Caco-2 (cell line): Measurements from ENCODE around the gene PTPN12. TPM values are rescaled to one million over a fixed set of nuclear protein-coding genes. Genes with fewer than 3 reads are reported as not detected.
A peak's percentile ranks its signal among the peaks of the same experiment; 100 is the strongest.

Source experiments
- BruUV-seq: library from RNA; stranded (reverse); fragments of 400-500 nt; replicated peaks from 2 replicates; lab custom pipeline; 2021; lab: Mats Ljungman, UMichigan
- CTCF ChIA-PET: fragments of 300-600 bp; sonication (Branson Sonifier 250); formaldehyde crosslinking; loops from one replicate; lab custom pipeline; 2022; ENCODE audit warnings: antibody characterized with exemption; lab: Charles Lee
- POLR2A ChIA-PET: fragments of 300-600 bp; sonication (Branson Sonifier 250); formaldehyde crosslinking; loops from one replicate; lab custom pipeline; 2022; ENCODE audit warnings: antibody characterized with exemption; lab: Charles Lee
- DNase-seq, 2 experiments: peaks; one replicate each; pipeline versions ENCODE4 v3.0.0 to v3.0.0-alpha.2; 2020 to 2022
- H3K27me3 ChIP-seq: replicated peaks from 2 replicates; pipeline ENCODE4 v1.6.0; 2011; ENCODE audit warnings: low read length; ENCODE audit not compliant: control insufficient read depth, insufficient read depth
- H3K36me3 ChIP-seq: 2 replicates; pipeline ENCODE4 v1.5.1; 2011; ENCODE audit warnings: low read length; ENCODE audit not compliant: control insufficient read depth, insufficient read depth
- H3K4me1 ChIP-seq: fragments of 250-450 bp; sonication (Bioruptor Pico); 2 replicates; pipeline ENCODE4 v1.5.1; 2020; ENCODE audit warnings: mild to moderate bottlenecking
- H3K4me3 ChIP-seq: 2 replicates; pipeline ENCODE4 v1.5.1; 2011; ENCODE audit warnings: low read depth, mild to moderate bottlenecking, control low read depth, low read length
- H3K9me3 ChIP-seq: fragments of 250-450 bp; sonication (Bioruptor Pico); 2 replicates; pipeline ENCODE4 v1.5.1; 2020; ENCODE audit warnings: mild to moderate bottlenecking, moderate library complexity
- H3K27ac Mint-ChIP-seq: one replicate; pipeline ENCODE4 v1.8.0; 2022; ENCODE audit warnings: mixed read lengths; ENCODE audit not compliant: unreplicated experiment
- H3K27me3 Mint-ChIP-seq: one replicate; pipeline ENCODE4 v1.8.0; 2022; ENCODE audit warnings: mixed read lengths; ENCODE audit not compliant: insufficient read depth, unreplicated experiment
- H3K36me3 Mint-ChIP-seq: one replicate; pipeline ENCODE4 v1.8.0; 2022; ENCODE audit warnings: mild to moderate bottlenecking, mixed read lengths; ENCODE audit not compliant: insufficient read depth, unreplicated experiment
- H3K4me1 Mint-ChIP-seq: one replicate; pipeline ENCODE4 v1.8.0; 2022; ENCODE audit warnings: low read depth, mixed read lengths; ENCODE audit not compliant: unreplicated experiment
- H3K4me3 Mint-ChIP-seq: one replicate; pipeline ENCODE4 v1.8.0; 2022; ENCODE audit warnings: mild to moderate bottlenecking, moderate library complexity, mixed read lengths; ENCODE audit not compliant: unreplicated experiment
- H3K9me3 Mint-ChIP-seq: one replicate; pipeline ENCODE4 v1.8.0; 2022; ENCODE audit warnings: mixed read lengths; ENCODE audit not compliant: unreplicated experiment
- intact Hi-C: fragments of 100-400 bp; cut with micrococcal nuclease; formaldehyde crosslinking; loops from one replicate; pipeline ENCODE4 v1.10.0; 2022; ENCODE audit not compliant: unreplicated experiment
- total RNA-seq: library from RNA; stranded (reverse); gene quantifications from 2 replicates; pipeline ENCODE4 v1.2.3, GENCODE V29; 2022
- TF ChIP-seq, protein P1 (sequence below), 2 experiments: fragments of 200-600 bp in 1 of 2; IDR thresholded peaks; 1 replicate in 1 of 2; 2 replicates in 1 of 2; pipeline versions ENCODE4 v1.5.1 to v1.8.0; 2011 to 2022; ENCODE audit warnings: antibody characterized with exemption in 1 of 2, control low read depth in 1 of 2, inconsistent platforms in 1 of 2, low read depth in 1 of 2, low read length in 1 of 2, mild to moderate bottlenecking in 1 of 2, moderate library complexity in 1 of 2; ENCODE audit not compliant: insufficient read depth in 1 of 2, severe bottlenecking in 1 of 2, unreplicated experiment in 1 of 2

Gene PTPN12
- total RNA-seq, 1 experiment from 2014 or later: 67.1 TPM

DNA sequence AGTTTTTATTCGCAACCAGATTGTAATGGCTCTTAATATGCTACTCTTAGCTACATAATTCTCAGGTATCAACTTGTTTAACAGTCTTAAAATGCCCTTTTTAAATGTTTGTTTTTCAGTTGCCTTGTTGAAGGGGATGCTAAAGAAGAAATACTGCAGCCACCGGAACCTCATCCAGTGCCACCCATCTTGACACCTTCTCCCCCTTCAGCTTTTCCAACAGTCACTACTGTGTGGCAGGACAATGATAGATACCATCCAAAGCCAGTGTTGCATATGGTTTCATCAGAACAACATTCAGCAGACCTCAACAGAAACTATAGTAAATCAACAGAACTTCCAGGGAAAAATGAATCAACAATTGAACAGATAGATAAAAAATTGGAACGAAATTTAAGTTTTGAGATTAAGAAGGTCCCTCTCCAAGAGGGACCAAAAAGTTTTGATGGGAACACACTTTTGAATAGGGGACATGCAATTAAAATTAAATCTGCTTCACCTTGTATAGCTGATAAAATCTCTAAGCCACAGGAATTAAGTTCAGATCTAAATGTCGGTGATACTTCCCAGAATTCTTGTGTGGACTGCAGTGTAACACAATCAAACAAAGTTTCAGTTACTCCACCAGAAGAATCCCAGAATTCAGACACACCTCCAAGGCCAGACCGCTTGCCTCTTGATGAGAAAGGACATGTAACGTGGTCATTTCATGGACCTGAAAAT is 89.7 kb downstream of the PTPN12 start:
- CTCF ChIA-PET: no interaction called here
- no peak for DNase-seq
- Mint-ChIP-seq H3K9me3 (no peaks in the 10 kb centered on the region), H3K27ac (peak overlapping the region; percentile 40), H3K4me3 (no peak overlapping the region), H3K4me1 (no peaks in the 10 kb centered on the region), H3K36me3 (peaks cover 66% of the 10 kb centered on the region), H3K27me3 (no peaks in the 10 kb centered on the region)
- Histone ChIP-seq H3K27me3 (no peaks in the 10 kb centered on the region), H3K36me3 (peaks cover 1% of the 10 kb centered on the region), H3K9me3 (no peaks in the 10 kb centered on the region), H3K4me3 (no peak overlapping the region), H3K4me1 (peaks cover 15% of the 10 kb centered on the region; the same call in 1 of the 2 replicates)
- TF ChIP-seq, protein P1, sequence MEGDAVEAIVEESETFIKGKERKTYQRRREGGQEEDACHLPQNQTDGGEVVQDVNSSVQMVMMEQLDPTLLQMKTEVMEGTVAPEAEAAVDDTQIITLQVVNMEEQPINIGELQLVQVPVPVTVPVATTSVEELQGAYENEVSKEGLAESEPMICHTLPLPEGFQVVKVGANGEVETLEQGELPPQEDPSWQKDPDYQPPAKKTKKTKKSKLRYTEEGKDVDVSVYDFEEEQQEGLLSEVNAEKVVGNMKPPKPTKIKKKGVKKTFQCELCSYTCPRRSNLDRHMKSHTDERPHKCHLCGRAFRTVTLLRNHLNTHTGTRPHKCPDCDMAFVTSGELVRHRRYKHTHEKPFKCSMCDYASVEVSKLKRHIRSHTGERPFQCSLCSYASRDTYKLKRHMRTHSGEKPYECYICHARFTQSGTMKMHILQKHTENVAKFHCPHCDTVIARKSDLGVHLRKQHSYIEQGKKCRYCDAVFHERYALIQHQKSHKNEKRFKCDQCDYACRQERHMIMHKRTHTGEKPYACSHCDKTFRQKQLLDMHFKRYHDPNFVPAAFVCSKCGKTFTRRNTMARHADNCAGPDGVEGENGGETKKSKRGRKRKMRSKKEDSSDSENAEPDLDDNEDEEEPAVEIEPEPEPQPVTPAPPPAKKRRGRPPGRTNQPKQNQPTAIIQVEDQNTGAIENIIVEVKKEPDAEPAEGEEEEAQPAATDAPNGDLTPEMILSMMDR (IDR thresholded peaks at IDR 0.05; ENCODE audit: insufficient read depth in 1 of 2, low read depth in 1 of 2, low read length in 1 of 2, severe bottlenecking in 1 of 2, unreplicated experiment in 1 of 2): no peak
- POLR2A ChIA-PET: no interaction called here
- TSS peak; percentile 86 for BruUV-seq
- intact Hi-C loops: no loop called here

- Mint-ChIP-seq H3K36me3 (peaks cover 60% of the 10 kb centered on the region), H3K27me3 (no peaks in the 10 kb centered on the region), H3K4me3 (no peak overlapping the region), H3K27ac (peak overlapping the region; percentile 40), H3K4me1 (no peaks in the 10 kb centered on the region), H3K9me3 (no peaks in the 10 kb centered on the region)
- no peaks in the 10 kb centered on the region for H3K27me3 ChIP-seq
- BruUV-seq: no TSS peak
- intact Hi-C loops: no loop called here
- ChIA-PET POLR2A (no interaction called here), CTCF (no interaction called here)
- peaks cover 1% of the 10 kb centered on the region for H3K36me3 ChIP-seq
- no peak for DNase-seq
- no peak overlapping the region for H3K4me3 ChIP-seq
- TF ChIP-seq, protein P1 (IDR thresholded peaks at IDR 0.05; ENCODE audit: insufficient read depth in 1 of 2, low read depth in 1 of 2, low read length in 1 of 2, severe bottlenecking in 1 of 2, unreplicated experiment in 1 of 2): no peak
- H3K9me3 ChIP-seq: no peaks in the 10 kb centered on the region
- H3K4me1 ChIP-seq: peaks cover 15% of the 10 kb centered on the region; the same call in 1 of the 2 replicates
These were observed 90.2 kb downstream of the PTPN12 start for GRCh38 chr7:77627309-77627676.

DNA sequence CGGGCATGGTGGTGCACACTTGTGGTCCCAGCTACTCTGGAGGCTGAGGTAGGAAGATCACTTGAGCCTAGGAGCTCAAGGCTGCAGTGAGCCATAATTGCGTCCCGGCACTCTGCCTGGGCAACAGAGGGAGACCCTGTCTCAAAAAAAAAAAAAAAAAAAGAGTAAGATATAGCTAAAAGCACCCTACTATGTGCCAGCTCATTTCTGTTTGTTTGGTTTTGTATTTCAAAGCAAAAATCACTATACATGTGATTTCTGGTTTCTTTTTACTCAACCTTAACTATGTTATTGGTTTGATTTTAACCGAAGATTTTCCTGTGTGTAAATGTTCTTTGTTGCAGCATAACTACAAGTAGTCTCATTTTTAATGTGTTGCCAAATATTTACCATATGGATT is 92.7 kb downstream of the PTPN12 start:
- Mint-ChIP-seq H3K9me3 (no peaks in the 10 kb centered on the region), H3K36me3 (peaks cover 58% of the 10 kb centered on the region), H3K4me3 (no peak overlapping the region), H3K27ac (no peak overlapping the region), H3K27me3 (no peaks in the 10 kb centered on the region), H3K4me1 (no peaks in the 10 kb centered on the region)
- no TSS peak for BruUV-seq
- Histone ChIP-seq H3K27me3 (no peaks in the 10 kb centered on the region), H3K4me1 (peaks cover 15% of the 10 kb centered on the region; the same call in 1 of the 2 replicates), H3K36me3 (peaks cover 1% of the 10 kb centered on the region), H3K4me3 (no peak overlapping the region), H3K9me3 (no peaks in the 10 kb centered on the region)
- no peak for DNase-seq
- intact Hi-C loops: no loop called here
- CTCF ChIA-PET: no interaction called here
- POLR2A ChIA-PET: no interaction called here
- TF ChIP-seq, protein P1 (IDR thresholded peaks at IDR 0.05; ENCODE audit: insufficient read depth in 1 of 2, low read depth in 1 of 2, low read length in 1 of 2, severe bottlenecking in 1 of 2, unreplicated experiment in 1 of 2): no peak
